GM19023 (cell line): ENCODE measurements around the gene SLC25A42.

Source experiments
- ATAC-seq: cut with Tn5 transposase; IDR thresholded peaks from one replicate; pipeline ENCODE4 v1.9.1; 2021; ENCODE audit warnings: mild to moderate bottlenecking, moderate library complexity; ENCODE audit not compliant: unreplicated experiment

SLC25A42 gene

DNA sequence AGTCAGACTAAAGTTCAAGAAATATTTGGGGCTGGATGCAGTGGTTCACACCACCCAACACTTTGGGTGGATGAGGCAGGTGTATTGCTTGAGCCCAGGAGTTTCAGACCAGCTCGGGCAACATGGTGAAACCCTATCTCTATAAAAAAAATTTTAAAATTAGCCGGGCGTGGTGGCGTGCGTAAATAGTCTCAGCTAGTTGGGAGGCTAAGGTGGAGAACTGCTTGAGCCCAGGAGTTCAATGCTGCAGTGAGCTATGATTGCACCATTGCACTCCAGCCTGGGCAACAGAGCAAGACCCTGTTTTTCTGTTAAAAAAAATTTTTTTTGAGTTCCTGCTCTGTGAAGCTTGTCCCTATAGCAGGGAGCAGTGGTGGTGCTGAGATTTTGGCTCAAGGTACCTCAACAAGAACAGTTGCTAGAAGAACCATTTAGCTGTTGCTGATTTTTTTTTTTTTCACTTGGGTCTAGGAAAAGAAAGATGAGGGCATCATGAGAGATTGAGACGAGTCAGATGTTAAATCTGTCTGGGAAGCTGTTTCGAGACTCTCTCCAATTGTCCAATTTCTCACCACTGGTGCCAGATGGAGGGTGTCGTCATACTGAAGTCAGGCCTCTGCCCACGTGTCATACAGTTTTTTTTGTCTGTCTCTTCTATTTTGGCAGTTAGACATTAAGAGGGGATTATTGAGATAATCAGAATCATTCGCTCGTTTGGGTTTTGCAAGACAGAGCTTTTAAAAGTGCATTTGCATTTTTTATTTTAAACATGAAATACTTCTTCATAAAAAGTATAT is 3.7 kb downstream of the SLC25A42 start:
- no peak for ATAC-seq

DNA sequence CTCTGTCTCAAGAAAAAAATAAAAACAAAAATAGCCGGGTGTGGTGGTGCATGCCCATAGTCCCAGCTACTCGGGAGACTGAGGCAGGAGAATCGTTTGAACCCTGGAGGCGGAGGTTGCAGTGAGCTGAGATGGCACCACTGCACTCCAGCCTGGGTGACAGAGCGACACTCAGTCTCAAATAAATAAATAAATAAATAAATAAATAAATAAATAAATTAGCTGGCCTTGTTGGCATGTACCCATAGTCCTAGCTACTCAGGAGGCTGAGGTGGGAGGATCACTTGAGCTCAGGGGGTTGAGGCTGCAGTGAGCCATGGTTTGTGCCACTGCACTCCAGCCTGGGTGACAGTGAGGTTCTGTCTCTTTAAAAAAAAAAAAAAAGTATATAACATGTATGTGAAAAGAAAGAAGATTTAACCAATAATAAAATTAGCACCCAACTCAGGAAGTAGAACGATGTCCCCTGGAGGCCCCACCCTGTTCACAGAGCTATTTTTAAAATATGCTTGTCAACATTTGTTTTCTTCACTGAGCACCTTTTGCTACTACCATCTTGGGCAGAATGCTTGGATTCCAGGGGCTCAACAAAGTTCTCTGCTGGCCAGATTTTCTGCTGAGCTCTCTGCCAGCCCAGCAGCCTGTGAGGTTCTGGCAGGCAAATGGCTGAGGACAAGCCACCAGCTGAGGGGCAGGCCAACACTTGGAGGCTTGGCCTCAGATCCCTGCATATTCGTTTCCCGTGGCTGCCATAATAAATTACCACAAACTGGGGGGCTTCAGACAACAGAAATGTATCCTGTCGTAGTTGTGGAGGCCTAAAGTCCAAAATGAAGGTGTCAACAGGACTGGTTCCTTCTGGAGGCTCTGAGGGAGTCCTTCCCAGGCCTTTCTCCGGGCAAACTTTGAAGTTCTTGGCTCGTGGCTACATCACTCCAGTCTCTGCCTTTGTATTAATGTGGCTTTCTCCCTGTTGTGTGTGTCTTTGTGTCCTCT is 5.2 kb downstream of the SLC25A42 start:
- no peak for ATAC-seq

DNA sequence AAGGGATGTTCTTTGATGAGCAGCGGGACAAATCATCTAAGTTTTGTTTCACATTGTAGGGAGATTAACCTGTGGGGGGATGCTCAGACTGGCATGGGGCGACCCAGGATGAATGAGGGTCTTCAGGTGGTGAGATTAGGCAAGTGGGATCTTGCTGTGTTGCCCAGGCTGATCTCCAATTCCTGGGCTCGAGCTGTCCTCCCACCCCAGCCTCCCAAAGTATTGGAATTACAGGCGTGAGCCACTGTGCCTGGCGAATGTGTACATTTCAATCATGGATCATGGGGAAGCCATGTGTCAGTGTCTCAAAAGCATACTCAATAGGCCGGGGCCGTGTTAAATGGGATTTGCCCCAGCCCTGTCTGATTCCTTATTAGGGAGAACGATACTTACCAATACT is 8.1 kb downstream of the SLC25A42 start:
- ATAC-seq, result no peak

- no peak for ATAC-seq
These were observed 10.5 kb downstream of the SLC25A42 start for GRCh38 chr19:19074196-19074882.

DNA sequence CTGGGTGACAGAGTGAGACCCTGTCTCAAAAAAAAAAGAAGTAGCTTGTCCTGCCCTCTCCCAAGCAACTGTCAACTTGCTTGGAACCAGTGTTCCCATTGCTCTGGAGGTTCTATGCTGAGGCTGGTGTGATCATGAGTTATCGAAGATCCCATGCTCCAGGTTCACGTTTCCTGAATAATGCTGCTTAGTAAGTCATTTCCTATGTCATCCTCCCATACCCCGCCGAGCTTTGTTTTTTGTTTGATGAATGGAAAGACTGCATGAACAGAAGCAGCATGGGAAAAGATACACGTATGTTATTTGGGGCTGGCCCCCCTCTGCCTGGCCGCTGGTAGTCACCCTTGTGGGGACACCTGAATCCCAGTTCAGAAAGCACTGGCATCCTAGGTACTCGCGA is 11.3 kb downstream of the SLC25A42 start:
- ATAC-seq, result no peak

GRCh38 chr19:19076476-19076875 is 12.7 kb downstream of the SLC25A42 start:
- no peak for ATAC-seq

DNA sequence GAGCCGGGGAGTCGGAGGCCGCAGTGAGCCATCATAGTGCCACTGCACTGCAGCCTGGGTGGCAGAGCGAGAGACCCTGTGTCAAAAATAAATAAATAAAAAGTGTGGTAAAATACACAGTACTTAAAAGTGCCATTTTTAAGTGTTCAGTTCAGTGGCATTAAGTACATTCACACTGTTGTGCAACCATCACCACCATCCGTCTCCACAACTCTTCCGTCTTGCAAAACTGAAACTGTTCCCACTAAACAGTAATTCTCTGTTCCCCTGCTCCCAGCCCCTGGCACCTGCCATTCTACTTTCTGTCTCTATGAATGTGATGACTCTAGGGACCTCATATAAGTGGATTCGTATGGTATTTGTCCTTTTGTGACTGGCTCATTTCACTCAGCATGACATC is 13.3 kb downstream of the SLC25A42 start:
- ATAC-seq, result no peak

DNA sequence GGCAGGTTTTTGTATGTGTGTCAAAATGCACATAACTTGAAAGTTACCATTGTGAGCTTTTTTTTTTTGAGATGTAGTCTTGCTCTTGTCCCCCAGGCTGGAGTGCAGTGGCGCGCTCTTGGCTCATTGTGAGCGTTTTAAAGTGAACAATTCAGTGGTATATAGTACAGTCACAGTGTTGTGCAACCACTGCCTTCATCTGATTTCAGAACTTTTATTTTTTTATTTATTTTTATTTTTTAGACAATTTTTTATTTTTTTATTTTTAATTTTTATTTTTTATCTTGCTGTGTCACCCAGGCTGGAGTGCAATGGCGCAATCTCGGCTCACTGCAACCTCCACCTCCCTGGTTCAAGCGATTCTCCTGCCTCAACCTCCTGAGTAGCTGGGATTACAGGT is 15.0 kb downstream of the SLC25A42 start:
- no peak for ATAC-seq

GRCh38 chr19:19079571-19079970 is 15.8 kb downstream of the SLC25A42 start:
- ATAC-seq, result no peak

- no peak for ATAC-seq
These were observed 17.9 kb downstream of the SLC25A42 start for GRCh38 chr19:19081642-19082151.

- no peak for ATAC-seq
These were observed 19.8 kb downstream of the SLC25A42 start for GRCh38 chr19:19083413-19084178.

GRCh38 chr19:19087676-19088075 is 23.9 kb downstream of the SLC25A42 start:
- ATAC-seq, result no peak

DNA sequence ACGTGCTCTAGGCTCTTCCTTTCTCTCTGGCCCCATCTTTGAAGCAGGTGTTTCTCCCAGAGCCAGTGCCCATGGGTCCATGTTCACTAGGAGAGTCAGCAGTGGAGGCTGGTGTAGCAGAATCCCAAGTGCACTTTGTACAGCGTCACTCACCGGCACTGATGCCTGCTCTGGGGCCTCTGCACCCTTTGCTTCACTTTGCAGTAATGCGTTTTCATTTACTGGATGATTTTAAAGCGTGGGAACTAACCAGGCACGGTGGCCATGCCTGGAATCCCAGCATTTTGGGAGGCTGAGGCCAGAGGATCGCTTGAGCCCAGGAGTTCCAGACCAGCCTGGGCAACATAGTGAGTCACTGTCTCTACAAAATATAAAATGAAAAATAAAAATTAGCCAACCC is 30.7 kb downstream of the SLC25A42 start:
- ATAC-seq, result no peak

DNA sequence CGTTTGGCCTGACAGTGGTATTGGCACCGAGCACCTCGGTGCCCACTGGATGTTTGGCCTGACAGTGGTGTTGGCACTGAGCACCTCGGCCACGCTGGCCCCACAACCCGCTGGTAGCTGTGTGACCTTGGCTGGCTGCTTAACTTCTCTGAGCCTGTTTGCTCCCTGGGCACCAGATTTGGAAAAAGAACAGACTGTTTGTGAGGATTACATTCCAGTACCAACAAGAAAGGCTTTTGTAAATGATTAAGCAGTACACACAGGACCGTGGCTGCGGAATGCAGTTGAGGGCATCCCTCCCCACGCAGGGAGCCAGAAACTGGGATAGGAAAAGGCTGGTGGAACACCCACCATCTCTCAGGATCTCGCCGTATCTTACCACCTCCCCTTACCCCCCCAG is 31.9 kb downstream of the SLC25A42 start:
- no peak for ATAC-seq

GRCh38 chr19:19096641-19097627 is 33.1 kb downstream of the SLC25A42 start:
- no peak for ATAC-seq

- no peak for ATAC-seq
These were observed 34.4 kb downstream of the SLC25A42 start for GRCh38 chr19:19098084-19098702.

DNA sequence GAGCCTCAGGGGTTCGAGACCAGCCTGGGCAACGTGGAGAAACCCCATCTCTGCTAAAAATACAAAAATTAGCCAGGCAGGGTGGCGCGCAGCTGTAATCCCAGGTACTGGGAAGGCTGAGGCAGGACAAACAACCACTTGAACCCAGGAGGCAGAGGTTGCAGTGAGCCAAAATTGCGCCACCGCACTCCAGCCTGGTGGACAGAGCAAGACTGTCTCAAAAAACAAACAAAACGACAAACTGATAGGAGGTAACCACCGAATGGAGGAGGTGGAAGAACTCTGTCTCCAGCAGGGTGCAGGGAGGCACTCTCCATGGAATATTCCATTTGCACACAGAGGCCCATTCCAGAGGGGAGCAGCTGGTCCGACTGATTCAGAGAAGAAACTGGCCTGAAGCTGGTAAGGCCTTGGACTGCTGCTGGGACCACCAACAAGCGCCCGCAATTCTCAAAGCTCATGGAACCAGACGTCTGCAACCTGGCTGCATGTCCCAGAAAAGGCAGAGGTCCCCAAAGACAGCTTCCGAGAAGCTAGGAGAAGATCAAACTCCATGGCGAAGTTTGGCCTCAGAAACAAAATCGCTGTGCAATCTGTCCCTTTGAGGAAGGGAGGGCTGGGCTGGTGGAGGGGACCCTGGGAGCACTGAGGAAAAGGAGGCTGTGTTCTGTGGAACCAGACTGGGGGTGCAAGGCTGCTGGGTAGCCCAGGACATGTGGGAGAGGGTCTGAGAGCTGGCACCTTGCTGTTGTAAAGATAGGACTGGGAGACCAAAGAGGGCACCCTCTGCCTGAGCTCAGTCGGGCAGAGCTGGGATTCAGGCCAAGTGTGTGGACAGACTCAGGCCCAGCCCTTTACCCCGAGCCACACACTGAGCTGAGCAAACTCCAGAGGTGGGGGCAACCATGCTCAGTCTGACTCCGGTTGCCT is 35.2 kb downstream of the SLC25A42 start:
- ATAC-seq, result no peak

DNA sequence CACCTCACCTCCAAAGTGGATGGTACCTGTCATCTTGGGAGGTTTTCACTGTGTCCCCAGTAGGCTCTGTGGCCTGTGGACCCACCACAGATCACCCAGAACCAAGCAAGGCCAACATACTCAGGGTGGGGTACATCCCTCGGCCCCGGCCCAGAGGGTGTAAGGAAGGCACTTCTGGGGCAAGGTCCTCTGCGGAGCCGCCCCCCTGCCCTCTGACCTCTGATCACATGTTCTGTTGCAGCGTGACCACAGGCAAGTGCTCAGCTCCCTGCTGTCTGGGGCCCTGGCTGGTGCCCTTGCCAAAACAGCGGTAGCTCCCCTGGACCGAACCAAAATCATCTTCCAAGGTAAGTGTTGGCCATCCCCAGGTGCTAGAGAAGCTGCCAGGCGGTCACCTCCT is 37.7 kb downstream of the SLC25A42 start:
- ATAC-seq, result no peak
